Chondrocyte (in vitro differentiated cells): ENCODE measurements around the gene NUDT9. TPM values are rescaled to one million over a fixed set of nuclear protein-coding genes. Genes with fewer than 3 reads are reported as not detected.
A peak's percentile ranks its signal among the peaks of the same experiment; 100 is the strongest.
"Not testable (repeated sequence)": the region's sequence is repeated elsewhere in the genome, so short reads cannot be mapped to it uniquely, and the experiment has no call there.

Experiments
- DNase-seq: peaks from one replicate; pipeline ENCODE4 v3.0.0; 2021; ENCODE audit warnings: mixed read lengths, low spot score
- H3K27ac Mint-ChIP-seq: one replicate; pipeline ENCODE4 v1.8.0; 2021; ENCODE audit warnings: mild to moderate bottlenecking, moderate library complexity, mixed read lengths; ENCODE audit not compliant: unreplicated experiment
- H3K27me3 Mint-ChIP-seq: 2 replicates; pipeline ENCODE4 v1.8.0; 2021; ENCODE audit warnings: low read depth, mixed read lengths
- H3K36me3 Mint-ChIP-seq: 2 replicates; pipeline ENCODE4 v1.8.0; 2021; ENCODE audit warnings: low read depth, mixed read lengths
- H3K4me1 Mint-ChIP-seq: 2 replicates; pipeline ENCODE4 v1.8.0; 2021; ENCODE audit warnings: low read depth, mild to moderate bottlenecking, mixed read lengths
- H3K4me3 Mint-ChIP-seq: one replicate; pipeline ENCODE4 v1.8.0; 2021; ENCODE audit warnings: mild to moderate bottlenecking, moderate library complexity, mixed read lengths; ENCODE audit not compliant: unreplicated experiment
- H3K9me3 Mint-ChIP-seq: 2 replicates; pipeline ENCODE4 v1.8.0; 2021; ENCODE audit warnings: low read depth, mixed read lengths
- CTCF ChIP-seq: fragments of 200-600 bp; sonication (generic); IDR thresholded peaks from 2 replicates; pipeline ENCODE4 v1.5.0; 2021; ENCODE audit warnings: antibody characterized with exemption, mild to moderate bottlenecking, moderate library complexity
- total RNA-seq: library from RNA; stranded (reverse); gene quantifications from 3 replicates; pipeline ENCODE4 v1.2.1, GENCODE V29; 2021

NUDT9 gene
- total RNA-seq, 1 donor from 2014 or later, result 20.5 TPM

DNA sequence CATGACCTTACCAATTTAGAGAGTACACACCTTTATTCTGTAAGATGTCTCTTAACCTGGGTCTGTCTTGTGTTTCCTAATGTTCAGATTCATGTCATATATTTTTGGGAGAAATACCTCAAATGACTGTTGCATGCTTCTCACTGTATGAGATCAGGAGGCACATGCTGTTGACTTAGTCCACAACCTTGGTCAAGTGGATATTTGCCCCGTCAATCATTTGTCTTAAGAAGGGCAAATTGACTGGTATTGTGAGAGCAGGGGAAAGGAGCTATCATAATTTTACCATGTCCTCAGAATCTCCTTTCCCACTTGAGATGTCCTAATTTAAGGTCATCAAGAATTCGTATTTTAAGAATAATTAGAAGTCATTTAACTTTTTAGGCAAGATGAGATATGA lies 11.0 kb downstream of the NUDT9 start:
- Mint-ChIP-seq H3K4me3 (no peak overlapping the region), H3K27me3 (no peaks in the 10 kb centered on the region), H3K4me1 (no peaks in the 10 kb centered on the region), H3K36me3 (peaks cover 7% of the 10 kb centered on the region), H3K9me3 (no peaks in the 10 kb centered on the region), H3K27ac (no peak overlapping the region)
- DNase-seq, result no peak
- no peak for TF ChIP-seq CTCF

DNA sequence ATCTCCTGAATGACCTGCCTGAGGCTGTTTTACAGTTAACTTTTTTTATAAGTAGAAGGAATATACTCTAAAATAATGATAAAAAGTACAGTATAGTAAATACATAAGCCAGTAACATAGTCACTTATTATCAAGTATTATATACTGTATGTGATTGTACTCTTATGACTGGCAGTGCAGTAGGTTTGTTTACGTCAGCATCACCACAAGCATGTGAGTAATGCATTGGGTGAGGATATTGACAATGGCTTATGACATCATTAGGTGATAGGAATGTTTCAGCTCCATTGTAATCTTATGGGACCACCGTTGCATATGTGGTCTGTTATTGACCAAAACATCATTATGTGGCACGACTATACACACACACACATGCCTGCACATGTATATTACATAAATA lies 20.5 kb downstream of the NUDT9 start:
- Mint-ChIP-seq H3K36me3 (peaks cover 21% of the 10 kb centered on the region), H3K9me3 (no peaks in the 10 kb centered on the region), H3K4me1 (no peaks in the 10 kb centered on the region), H3K27ac (no peak overlapping the region), H3K4me3 (no peak overlapping the region), H3K27me3 (no peaks in the 10 kb centered on the region)
- TF ChIP-seq CTCF, result no peak
- DNase-seq, result no peak

- no peaks in the 10 kb centered on the region for H3K9me3 Mint-ChIP-seq
- no peak for TF ChIP-seq CTCF
- H3K27me3 Mint-ChIP-seq, result no peaks in the 10 kb centered on the region
- H3K4me3 Mint-ChIP-seq, result no peak overlapping the region
- H3K36me3 Mint-ChIP-seq, result peaks cover 17% of the 10 kb centered on the region
- no peak for DNase-seq
- H3K27ac Mint-ChIP-seq, result no peak overlapping the region
- no peaks in the 10 kb centered on the region for H3K4me1 Mint-ChIP-seq
Observed at GRCh38 chr4:87444741-87445140, 22.4 kb downstream of the NUDT9 start.

DNA sequence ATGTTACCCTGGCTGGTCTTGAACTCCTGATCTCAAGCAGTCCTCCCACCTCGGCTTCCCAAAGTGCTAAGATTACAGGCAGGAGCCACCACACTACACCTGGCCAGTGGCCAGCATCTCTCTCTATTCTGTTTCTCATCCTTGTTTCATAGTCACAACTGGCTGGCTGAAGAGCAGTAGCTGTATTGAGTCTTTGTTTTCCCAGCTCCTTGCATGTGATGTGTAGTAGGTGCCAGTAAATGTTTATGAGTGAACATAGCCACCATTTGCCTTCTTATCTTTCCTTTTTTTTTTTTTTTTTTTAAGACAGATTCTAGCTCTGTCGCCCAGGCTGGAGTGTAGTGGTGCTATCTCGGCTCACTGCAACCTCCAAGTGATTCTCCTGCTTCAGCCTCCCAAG lies 23.6 kb downstream of the NUDT9 start:
- Mint-ChIP-seq H3K4me3 (no peak overlapping the region), H3K27ac (no peak overlapping the region), H3K9me3 (no peaks in the 10 kb centered on the region), H3K36me3 (peaks cover 15% of the 10 kb centered on the region), H3K27me3 (no peaks in the 10 kb centered on the region), H3K4me1 (no peaks in the 10 kb centered on the region)
- DNase-seq, result no peak
- no peak for TF ChIP-seq CTCF

DNA sequence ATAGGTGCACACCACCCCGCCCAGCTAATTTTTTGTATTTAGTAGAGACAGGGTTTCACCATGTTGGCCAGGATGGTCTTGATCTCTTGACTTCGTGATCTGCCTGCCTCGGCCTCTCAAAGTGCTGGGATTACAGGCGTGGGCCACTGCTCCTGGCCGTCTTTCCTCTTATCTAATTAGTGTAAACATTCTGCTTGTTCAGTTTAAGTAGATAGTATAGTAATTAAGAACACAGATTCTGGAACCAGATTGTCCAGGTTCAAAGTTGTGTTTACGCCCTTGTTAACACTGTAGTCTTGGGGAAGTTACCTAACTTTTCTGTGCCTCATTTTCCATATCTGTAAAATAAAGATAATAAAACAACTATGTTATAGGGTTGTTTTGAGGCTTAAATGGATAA lies 24.0 kb downstream of the NUDT9 start:
- DNase-seq, H3K4me1 Mint-ChIP-seq, H3K4me3 Mint-ChIP-seq, H3K9me3 Mint-ChIP-seq, H3K27me3 Mint-ChIP-seq, H3K27ac Mint-ChIP-seq: not testable (repeated sequence)
- H3K36me3 Mint-ChIP-seq, result peaks cover 18% of the 10 kb centered on the region

DNA sequence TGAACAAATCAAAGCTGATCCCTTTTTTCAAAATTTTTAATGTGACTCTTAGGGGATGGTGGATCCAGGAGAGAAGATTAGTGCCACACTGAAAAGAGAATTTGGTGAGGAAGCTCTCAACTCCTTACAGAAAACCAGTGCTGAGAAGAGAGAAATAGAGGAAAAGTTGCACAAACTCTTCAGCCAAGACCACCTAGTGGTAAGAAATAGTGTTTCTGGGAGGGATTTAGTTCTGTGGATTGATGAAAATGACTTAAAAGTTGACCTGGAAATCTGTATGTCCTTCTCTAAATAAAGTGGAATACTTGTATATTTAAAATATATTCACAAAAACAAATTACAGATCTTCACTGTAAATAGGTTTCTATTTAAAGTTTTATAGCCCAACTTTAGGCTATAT lies 29.2 kb downstream of the NUDT9 start:
- Mint-ChIP-seq H3K27me3 (no peaks in the 10 kb centered on the region), H3K36me3 (peaks cover 11% of the 10 kb centered on the region), H3K27ac (no peak overlapping the region), H3K4me1 (no peaks in the 10 kb centered on the region), H3K4me3 (no peak overlapping the region), H3K9me3 (no peaks in the 10 kb centered on the region)
- no peak for DNase-seq
- peak; percentile 48 for TF ChIP-seq CTCF
